CD4-positive, alpha-beta T cell (primary cell): ENCODE results near the gene LDHD. TPM values are rescaled to one million over a fixed set of nuclear protein-coding genes. Genes with fewer than 3 reads are reported as not detected.

ENCODE experiments used
- ATAC-seq: fragments of 200-7000 bp; cut with Tn5 transposase; one replicate; pipeline ENCODE4 v1.10.0; 2022; ENCODE audit warnings: mild to moderate bottlenecking; ENCODE audit not compliant: poor library complexity
- CTCF ChIA-PET: fragments of 350-600 bp; sonication (Branson Sonifier 250); formaldehyde crosslinking; loops from one replicate; lab custom pipeline; 2021; ENCODE audit warnings: antibody characterized with exemption, inconsistent platforms; lab: Charles Lee
- POLR2A ChIA-PET: fragments of 350-600 bp; sonication (Branson Sonifier 250); formaldehyde crosslinking; loops from one replicate; lab custom pipeline; 2021; ENCODE audit warnings: antibody characterized with exemption, inconsistent platforms; lab: Charles Lee
- DNase-seq, 14 experiments: peaks; one replicate each; pipeline ENCODE4 v3.0.0-alpha.2; 2013 to 2020; ENCODE audit warnings: mixed read lengths in 2 of 14
- H3K27ac ChIP-seq, 2 donors: one replicate each; pipeline versions ENCODE4 v1.5.1 to v1.7.0; 2013; ENCODE audit warnings: low read length in 2 of 2, low read depth in 1 of 2, mild to moderate bottlenecking in 1 of 2
- H3K27me3 ChIP-seq, 2 experiments: 1 replicate in 1 of 2; 2 replicates in 1 of 2; pipeline versions ENCODE4 v1.6.1 to v1.7.0; 2013; ENCODE audit warnings: low read length in 2 of 2, control low read depth in 1 of 2, mild to moderate bottlenecking in 1 of 2, moderate library complexity in 1 of 2; ENCODE audit not compliant: insufficient read depth in 2 of 2, control insufficient read depth in 1 of 2
- H3K36me3 ChIP-seq: one replicate; pipeline ENCODE4 v1.6.1; 2013; ENCODE audit warnings: low read length, control low read depth; ENCODE audit not compliant: insufficient read depth
- H3K4me1 ChIP-seq: one replicate; pipeline ENCODE4 v1.6.1; 2013; ENCODE audit warnings: low read length, control low read depth; ENCODE audit not compliant: insufficient read depth
- H3K4me3 ChIP-seq: one replicate; pipeline ENCODE4 v1.5.1; 2013; ENCODE audit warnings: mild to moderate bottlenecking, low read length, moderate library complexity
- H3K9me3 ChIP-seq, 2 experiments: 1 replicate in 1 of 2; 2 replicates in 1 of 2; pipeline versions ENCODE4 v1.6.1 to v1.7.0; 2013; ENCODE audit warnings: low read length in 2 of 2, mild to moderate bottlenecking in 2 of 2, control low read depth in 1 of 2, moderate library complexity in 1 of 2; ENCODE audit not compliant: control insufficient read depth in 1 of 2, insufficient read depth in 1 of 2
- H3K27ac Mint-ChIP-seq: one replicate; pipeline ENCODE4 v1.8.0; 2020; ENCODE audit warnings: mixed read lengths
- H3K27me3 Mint-ChIP-seq: one replicate; pipeline ENCODE4 v1.8.0; 2021; ENCODE audit warnings: mixed read lengths
- H3K36me3 Mint-ChIP-seq: one replicate; pipeline ENCODE4 v1.8.0; 2021; ENCODE audit warnings: low read depth, mixed read lengths
- H3K4me1 Mint-ChIP-seq: one replicate; pipeline ENCODE4 v1.8.0; 2021; ENCODE audit warnings: low read depth, mixed read lengths
- H3K4me3 Mint-ChIP-seq: one replicate; pipeline ENCODE4 v1.8.0; 2020; ENCODE audit warnings: mild to moderate bottlenecking, mixed read lengths
- H3K9me3 Mint-ChIP-seq: one replicate; pipeline ENCODE4 v1.8.0; 2020; ENCODE audit warnings: mixed read lengths
- intact Hi-C, 2 experiments: fragments of 100-400 bp; cut with DNase I in 1 of 2; cut with micrococcal nuclease in 1 of 2; formaldehyde crosslinking; loops; one replicate each; pipeline versions ENCODE4 v1.15.1 to v1.9.0; 2023 to 2025; cut with DNase I, micrococcal nuclease
- total RNA-seq, 174 experiments: library from RNA in 2 of 174; stranded (reverse) in 2 of 174; gene quantifications; one replicate each; pipeline ENCODE4 v1.2.3 and lab custom pipeline; 2021 to 2026
- TF ChIP-seq, protein P1 (sequence below): fragments of 200-600 bp; IDR thresholded peaks from one replicate; pipeline ENCODE4 v1.8.0; 2022; ENCODE audit warnings: antibody characterized with exemption, mild to moderate bottlenecking

LDHD gene
- total RNA-seq, 2 experiments from 2014 or later, result not detected

DNA sequence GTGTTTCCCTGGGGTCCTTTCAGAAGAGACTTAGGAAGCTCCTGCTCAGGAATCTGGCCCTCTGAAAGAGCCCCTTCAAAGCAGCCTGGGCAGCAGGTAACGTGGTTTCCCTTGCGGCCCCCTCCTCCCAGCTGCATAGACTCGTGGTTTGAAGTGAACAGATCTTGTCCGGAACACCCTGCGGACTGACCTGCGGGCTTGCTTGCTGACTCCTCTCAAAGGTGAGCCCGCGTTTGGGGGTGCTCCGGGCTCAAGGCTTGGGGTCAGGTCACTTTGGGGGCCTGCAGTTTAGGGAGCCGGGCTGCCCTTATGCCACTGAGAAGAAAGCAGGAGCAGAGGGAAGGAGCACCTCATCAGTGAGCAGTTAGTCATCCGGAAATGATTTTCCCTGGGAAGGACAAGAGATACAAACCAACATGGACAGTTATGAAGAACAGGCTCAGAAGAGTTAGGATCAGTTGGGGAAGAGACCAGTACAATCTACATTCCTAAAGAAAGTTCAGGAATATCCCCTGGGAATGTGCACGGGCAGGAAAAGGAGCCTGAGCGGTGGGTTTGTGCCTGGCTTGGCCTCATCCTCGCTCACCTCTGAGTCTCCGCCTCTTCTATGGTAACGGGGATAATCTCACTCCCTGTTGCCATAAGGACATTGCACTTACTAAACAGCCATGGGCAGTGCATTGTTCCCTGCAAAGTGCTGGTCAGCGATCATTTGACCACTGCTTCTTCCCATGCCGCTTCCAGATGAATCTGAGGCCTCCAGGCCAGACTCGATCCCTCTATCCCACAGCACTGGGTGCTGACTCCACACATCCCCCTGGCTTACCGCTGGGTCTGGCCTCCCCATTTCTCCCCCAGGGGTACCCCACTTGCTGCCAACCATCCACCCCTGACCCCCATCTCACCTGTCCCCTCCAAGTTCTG lies 10.0 kb downstream of the LDHD start:
- H3K36me3 ChIP-seq, result no peaks in the 10 kb centered on the region
- intact Hi-C loops, result loop anchor here in 1 of 2 experiments (5.0 kb wide), 1 partner anchor 34 kb away; no protein-coding TSS in a partner anchor
- POLR2A ChIA-PET, result interaction anchor here (0.9 to 1.3 kb wide), 2 partner anchors 31 to 32 kb away, joined by 3 to 4 read pairs; no protein-coding TSS in a partner anchor
- peak overlapping the region; percentile 61 for H3K27ac Mint-ChIP-seq
- ATAC-seq (no peak), DNase-seq (no peak)
- no peak overlapping the region for H3K4me3 Mint-ChIP-seq
- CTCF ChIA-PET, result interaction anchor here (1.3 kb wide), 1 partner anchor 108 kb away, joined by 4 read pairs; the partner anchor contains the start of gene ZNRF1
- no peak overlapping the region for H3K4me3 ChIP-seq
- H3K36me3 Mint-ChIP-seq, result no peaks in the 10 kb centered on the region
- no peaks in the 10 kb centered on the region for H3K9me3 Mint-ChIP-seq
- H3K9me3 ChIP-seq, result no peaks in the 10 kb centered on the region
- no peaks in the 10 kb centered on the region for H3K27me3 ChIP-seq
- peaks cover 71% of the 10 kb centered on the region for H3K4me1 Mint-ChIP-seq
- TF ChIP-seq, protein P1, sequence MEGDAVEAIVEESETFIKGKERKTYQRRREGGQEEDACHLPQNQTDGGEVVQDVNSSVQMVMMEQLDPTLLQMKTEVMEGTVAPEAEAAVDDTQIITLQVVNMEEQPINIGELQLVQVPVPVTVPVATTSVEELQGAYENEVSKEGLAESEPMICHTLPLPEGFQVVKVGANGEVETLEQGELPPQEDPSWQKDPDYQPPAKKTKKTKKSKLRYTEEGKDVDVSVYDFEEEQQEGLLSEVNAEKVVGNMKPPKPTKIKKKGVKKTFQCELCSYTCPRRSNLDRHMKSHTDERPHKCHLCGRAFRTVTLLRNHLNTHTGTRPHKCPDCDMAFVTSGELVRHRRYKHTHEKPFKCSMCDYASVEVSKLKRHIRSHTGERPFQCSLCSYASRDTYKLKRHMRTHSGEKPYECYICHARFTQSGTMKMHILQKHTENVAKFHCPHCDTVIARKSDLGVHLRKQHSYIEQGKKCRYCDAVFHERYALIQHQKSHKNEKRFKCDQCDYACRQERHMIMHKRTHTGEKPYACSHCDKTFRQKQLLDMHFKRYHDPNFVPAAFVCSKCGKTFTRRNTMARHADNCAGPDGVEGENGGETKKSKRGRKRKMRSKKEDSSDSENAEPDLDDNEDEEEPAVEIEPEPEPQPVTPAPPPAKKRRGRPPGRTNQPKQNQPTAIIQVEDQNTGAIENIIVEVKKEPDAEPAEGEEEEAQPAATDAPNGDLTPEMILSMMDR, result no peak
- H3K4me1 ChIP-seq, result peaks cover 69% of the 10 kb centered on the region
- H3K27ac ChIP-seq, result no peak overlapping the region
- no peaks in the 10 kb centered on the region for H3K27me3 Mint-ChIP-seq

DNA sequence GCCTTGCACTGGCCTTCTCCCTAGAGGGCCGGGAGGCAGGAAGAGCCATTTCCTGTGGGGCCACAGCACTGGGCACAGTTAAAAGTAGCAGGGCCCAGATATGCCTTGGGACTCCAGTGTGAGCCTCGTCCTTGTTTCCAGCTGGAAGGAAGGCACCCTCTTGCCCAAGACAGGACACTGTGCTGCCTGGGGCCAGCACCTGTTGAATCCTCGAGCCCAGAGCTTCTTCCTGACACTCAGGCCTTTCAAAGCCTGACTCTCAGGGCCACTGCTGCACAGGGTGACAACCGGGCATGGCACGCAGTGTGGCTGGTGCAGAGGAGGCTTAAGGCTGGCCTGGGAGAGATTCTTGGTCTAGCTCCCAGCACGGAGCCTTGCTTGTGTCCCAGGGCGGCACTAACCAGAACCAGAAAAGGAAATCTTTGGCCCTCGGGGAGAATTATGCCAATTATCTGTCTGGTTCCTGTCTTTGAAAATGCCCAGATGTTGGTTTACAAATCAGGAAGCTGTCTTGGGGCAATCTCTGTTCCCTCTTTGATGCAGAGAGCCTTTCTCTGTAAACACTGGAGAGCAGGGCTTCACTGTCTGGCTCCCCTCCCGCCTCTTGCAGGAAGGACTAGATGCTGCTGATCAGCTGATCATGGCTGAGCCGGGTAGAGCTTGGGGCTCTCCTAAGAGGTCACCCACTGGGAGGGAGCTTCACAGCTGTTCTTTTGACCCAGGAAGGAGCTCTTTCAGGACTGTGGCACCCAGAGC lies 11.1 kb downstream of the LDHD start:
- Mint-ChIP-seq H3K9me3 (no peaks in the 10 kb centered on the region), H3K4me1 (peaks cover 68% of the 10 kb centered on the region), H3K27ac (peak overlapping the region; percentile 61), H3K4me3 (no peak overlapping the region), H3K27me3 (no peaks in the 10 kb centered on the region), H3K36me3 (no peaks in the 10 kb centered on the region)
- H3K27me3 ChIP-seq, result no peaks in the 10 kb centered on the region
- ChIA-PET POLR2A (interaction anchor here (0.9 to 1.3 kb wide), 2 partner anchors 30 to 31 kb away, joined by 3 to 4 read pairs; no protein-coding TSS in a partner anchor), CTCF (interaction anchor here (1.3 kb wide), 1 partner anchor 107 kb away, joined by 4 read pairs; the partner anchor contains the start of gene ZNRF1)
- no peaks in the 10 kb centered on the region for H3K36me3 ChIP-seq
- H3K4me3 ChIP-seq, result no peak overlapping the region
- DNase-seq (peak in 2 of 14 experiments; percentile 45 to 49), ATAC-seq (no peak)
- intact Hi-C loops, result loop anchor here in 1 of 2 experiments (5.0 kb wide), 1 partner anchor 33 kb away; no protein-coding TSS in a partner anchor
- H3K27ac ChIP-seq, result no peak overlapping the region
- peaks cover 62% of the 10 kb centered on the region for H3K4me1 ChIP-seq
- no peaks in the 10 kb centered on the region for H3K9me3 ChIP-seq
- TF ChIP-seq, protein P1, result no peak

DNA sequence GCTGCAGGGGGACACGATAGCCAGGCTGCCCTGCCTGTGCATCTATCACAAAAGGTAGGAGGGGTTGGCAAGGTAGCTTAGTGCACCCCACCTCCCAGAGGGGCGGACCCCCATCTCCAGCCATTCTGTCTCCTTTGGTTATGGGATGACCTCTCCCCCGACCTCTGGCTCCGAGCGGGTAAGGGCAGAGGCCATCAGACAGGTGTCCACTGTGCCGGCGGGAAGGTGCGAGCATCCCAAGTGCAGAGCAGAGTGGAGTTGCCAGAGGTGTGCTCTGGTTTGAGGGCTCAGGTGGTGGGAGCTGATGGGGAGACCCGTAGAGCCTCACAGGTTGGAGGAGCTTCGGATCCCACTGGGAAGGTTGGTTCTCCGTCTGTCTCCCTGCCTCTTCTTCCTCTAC lies 11.7 kb downstream of the LDHD start:
- no peaks in the 10 kb centered on the region for H3K9me3 Mint-ChIP-seq
- H3K36me3 Mint-ChIP-seq, result no peaks in the 10 kb centered on the region
- H3K27me3 Mint-ChIP-seq, result no peaks in the 10 kb centered on the region
- H3K27ac Mint-ChIP-seq, result no peak overlapping the region
- H3K27ac ChIP-seq, result no peak overlapping the region
- no peaks in the 10 kb centered on the region for H3K9me3 ChIP-seq
- no peak overlapping the region for H3K4me3 Mint-ChIP-seq
- H3K4me1 ChIP-seq, result peaks cover 62% of the 10 kb centered on the region
- TF ChIP-seq, protein P1, result no peak
- peaks cover 68% of the 10 kb centered on the region for H3K4me1 Mint-ChIP-seq
- CTCF ChIA-PET, result interaction anchor here (1.3 kb wide), 1 partner anchor 107 kb away, joined by 4 read pairs; the partner anchor contains the start of gene ZNRF1
- H3K36me3 ChIP-seq, result no peaks in the 10 kb centered on the region
- H3K4me3 ChIP-seq, result no peak overlapping the region
- no peak for DNase-seq
- intact Hi-C loops, result loop anchor here in 1 of 2 experiments (5.0 kb wide), 1 partner anchor 33 kb away; no protein-coding TSS in a partner anchor
- no peaks in the 10 kb centered on the region for H3K27me3 ChIP-seq
- no peak for ATAC-seq
- POLR2A ChIA-PET, result no interaction called here
